COR-L47 (cell line): ENCODE results near the gene PNMA8C.
A peak's percentile ranks its signal among the peaks of the same experiment; 100 is the strongest.
"Not testable (repeated sequence)": the region's sequence is repeated elsewhere in the genome, so short reads cannot be mapped to it uniquely, and the experiment has no call there.

ENCODE experiments used
- DNase-seq: peaks from one replicate; lab custom pipeline; 2025; lab: John Stamatoyannopoulos, UW

The PNMA8C gene

GRCh38 chr19:46411088-46411924, 17.4 kb downstream of the PNMA8C start:
- no peak for DNase-seq

GRCh38 chr19:46410205-46411087, 18.3 kb downstream of the PNMA8C start:
- DNase-seq: no peak

GRCh38 chr19:46409191-46409590, 19.5 kb downstream of the PNMA8C start:
- no peak for DNase-seq

- DNase-seq: no peak
These were observed 20.1 kb downstream of the PNMA8C start for GRCh38 chr19:46408664-46409039.

GRCh38 chr19:46407856-46408663, 20.7 kb downstream of the PNMA8C start:
- no peak for DNase-seq

- peak; percentile 10 for DNase-seq
These were observed 21.8 kb downstream of the PNMA8C start for GRCh38 chr19:46406976-46407375.

GRCh38 chr19:46404753-46405468, 23.8 kb downstream of the PNMA8C start:
- no peak for DNase-seq

- no peak for DNase-seq
These were observed 24.5 kb downstream of the PNMA8C start for GRCh38 chr19:46404055-46404752.

- DNase-seq: no peak
These were observed 26.0 kb downstream of the PNMA8C start for GRCh38 chr19:46402725-46403124.

GRCh38 chr19:46397801-46398479, 30.8 kb downstream of the PNMA8C start:
- DNase-seq: not testable (repeated sequence)

GRCh38 chr19:46394402-46394797, 34.3 kb downstream of the PNMA8C start:
- no peak for DNase-seq

- DNase-seq: no peak
These were observed 35.0 kb downstream of the PNMA8C start for GRCh38 chr19:46393456-46394401.

- DNase-seq: no peak
These were observed 35.9 kb downstream of the PNMA8C start for GRCh38 chr19:46392837-46393236.

GRCh38 chr19:46392252-46392801, 36.4 kb downstream of the PNMA8C start:
- DNase-seq: no peak

GRCh38 chr19:46391296-46392251, 37.2 kb downstream of the PNMA8C start:
- no peak for DNase-seq

- DNase-seq: no peak
These were observed 37.9 kb downstream of the PNMA8C start for GRCh38 chr19:46390866-46391265.

- DNase-seq: no peak
These were observed 38.4 kb downstream of the PNMA8C start for GRCh38 chr19:46390121-46390858.
